Mesendoderm (in vitro differentiated cells): ENCODE results near the gene ANKLE1.

Experiments
- DNase-seq: peaks from one replicate; pipeline ENCODE4 v3.0.0; 2013
- H2AK5ac ChIP-seq: 2 replicates; pipeline ENCODE4 v1.6.1; 2013; ENCODE audit warnings: low read length, inconsistent platforms
- H2BK120ac ChIP-seq: 2 replicates; pipeline ENCODE4 v1.6.1; 2013; ENCODE audit warnings: low read depth, mild to moderate bottlenecking, low read length, moderate library complexity, mixed read lengths
- H2BK15ac ChIP-seq: replicated peaks from 2 replicates; pipeline ENCODE4 v1.6.1; 2013; ENCODE audit warnings: low read depth, mild to moderate bottlenecking, moderate library complexity
- H2BK5ac ChIP-seq: 2 replicates; pipeline ENCODE4 v1.6.1; 2013; ENCODE audit warnings: low read length, inconsistent platforms
- H3K18ac ChIP-seq: 2 replicates; pipeline ENCODE4 v1.6.1; 2013; ENCODE audit warnings: mild to moderate bottlenecking, low read length, mixed read lengths
- H3K23ac ChIP-seq: one replicate; pipeline ENCODE4 v1.6.1; 2013; ENCODE audit warnings: low read length
- H3K27ac ChIP-seq: 2 replicates; pipeline ENCODE4 v1.5.1; 2013; ENCODE audit warnings: low read depth, mild to moderate bottlenecking, inconsistent platforms, low read length, moderate library complexity
- H3K27me3 ChIP-seq: 2 replicates; pipeline ENCODE4 v1.6.1; 2013; ENCODE audit warnings: low read length, control low read depth, mild to moderate bottlenecking, inconsistent platforms; ENCODE audit not compliant: insufficient read depth, poor library complexity
- H3K36me3 ChIP-seq: 2 replicates; pipeline ENCODE4 v1.6.1; 2013; ENCODE audit warnings: low read length, inconsistent platforms; ENCODE audit not compliant: control insufficient read depth, insufficient read depth
- H3K4ac ChIP-seq: one replicate; pipeline ENCODE4 v1.6.1; 2013; ENCODE audit warnings: low read depth, mild to moderate bottlenecking, low read length, moderate library complexity
- H3K4me1 ChIP-seq: 2 replicates; pipeline ENCODE4 v1.6.1; 2013; ENCODE audit warnings: low read depth, low read length, inconsistent platforms; ENCODE audit not compliant: control insufficient read depth
- H3K4me2 ChIP-seq: 2 replicates; pipeline ENCODE4 v1.6.1; 2013; ENCODE audit warnings: low read length
- H3K4me3 ChIP-seq: 2 replicates; pipeline ENCODE4 v1.5.1; 2013; ENCODE audit warnings: mild to moderate bottlenecking, low read length
- H3K56ac ChIP-seq: one replicate; pipeline ENCODE4 v1.6.1; 2013; ENCODE audit warnings: low read length
- H3K79me1 ChIP-seq: 2 replicates; pipeline ENCODE4 v1.6.1; 2013; ENCODE audit warnings: low read length, inconsistent platforms
- H3K79me2 ChIP-seq: 2 replicates; pipeline ENCODE4 v1.6.1; 2013; ENCODE audit warnings: mild to moderate bottlenecking, low read length; ENCODE audit not compliant: control insufficient read depth, insufficient read depth
- H3K9ac ChIP-seq: 2 replicates; pipeline ENCODE4 v1.6.1; 2013; ENCODE audit warnings: low read length, inconsistent platforms
- H4K5ac ChIP-seq: one replicate; pipeline ENCODE4 v1.6.1; 2013; ENCODE audit warnings: low read length
- H4K8ac ChIP-seq: one replicate; pipeline ENCODE4 v1.6.1; 2013; ENCODE audit warnings: low read depth, mild to moderate bottlenecking, control low read depth, low read length, moderate library complexity
- WGBS: extraction: QIAGEN DNeasy Blood & Tissue Kit; methylation state at CpG from one replicate; pipeline ENCODE4 v1.1.7; 2013; ENCODE audit warnings: low lambda C conversion rate, missing lambda C conversion rate; ENCODE audit not compliant: insufficient coverage; ENCODE audit errors: extremely low coverage; 5-methylcytosine and 5-hydroxymethylcytosine counted together

ANKLE1 gene

DNA sequence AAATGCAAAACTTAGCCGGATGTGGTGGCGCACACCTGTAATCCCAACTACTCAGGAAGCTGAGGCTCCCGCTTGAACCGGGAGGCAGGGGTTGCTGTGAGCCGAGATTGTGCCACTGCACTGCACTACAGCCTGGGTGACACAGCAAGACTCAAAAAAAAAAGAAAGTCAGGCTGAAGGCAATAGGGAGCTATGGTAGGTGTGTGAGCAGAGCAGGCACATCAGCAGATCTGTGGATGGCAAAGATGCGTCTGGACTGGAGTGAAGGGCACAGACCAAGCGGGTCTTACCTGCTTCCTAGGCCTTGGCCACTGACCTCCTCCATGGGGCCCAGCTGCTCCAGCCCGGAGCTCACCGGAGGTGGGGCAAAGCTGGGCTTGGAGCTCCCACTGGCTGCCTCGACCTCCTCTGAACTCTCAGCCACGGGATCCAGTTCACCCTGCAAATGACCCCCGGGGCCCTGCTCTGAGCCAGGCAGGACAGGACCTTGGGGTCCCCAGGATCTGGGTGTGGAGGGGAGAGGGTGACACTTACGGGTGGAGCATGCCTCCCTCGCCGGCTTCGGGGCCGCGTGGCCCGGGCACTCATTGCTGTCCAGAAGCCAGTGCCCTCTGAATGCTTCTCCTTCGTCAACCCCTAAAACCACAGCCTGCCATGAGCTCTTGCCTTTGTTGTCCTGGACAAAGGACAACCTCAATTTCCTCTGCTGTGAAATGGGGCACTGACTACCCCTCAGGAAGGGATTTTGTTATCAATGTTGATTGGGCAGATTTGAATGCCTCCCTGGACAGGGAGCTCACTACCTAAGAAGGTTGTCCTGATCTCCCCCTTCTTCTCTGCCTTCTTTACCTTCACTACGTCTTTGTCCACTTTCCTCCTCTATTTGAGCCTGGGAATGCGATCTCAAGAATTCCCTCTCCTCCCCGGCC lies 17.7 kb upstream of the ANKLE1 start:
- H2BK15ac ChIP-seq = no peak overlapping the region
- peaks cover 2% of the 10 kb centered on the region for H3K4me1 ChIP-seq
- H3K79me2 ChIP-seq = peaks cover 3% of the 10 kb centered on the region
- H2AK5ac ChIP-seq = peak overlapping the region; percentile 71
- no peaks in the 10 kb centered on the region for H3K36me3 ChIP-seq
- no CpG with 5 or more reads among the region's 23 CpGs for WGBS
- peak overlapping the region; percentile 61 for H3K9ac ChIP-seq
- no peak overlapping the region for H2BK5ac ChIP-seq
- no peaks in the 10 kb centered on the region for H3K27me3 ChIP-seq
- H4K8ac ChIP-seq = no peak overlapping the region
- no peak overlapping the region for H3K4me3 ChIP-seq
- H4K5ac ChIP-seq = peak overlapping the region; percentile 47
- H3K4ac ChIP-seq = no peak overlapping the region
- H3K79me1 ChIP-seq = no peaks in the 10 kb centered on the region
- H3K4me2 ChIP-seq = no peak overlapping the region
- no peak overlapping the region for H2BK120ac ChIP-seq
- H3K18ac ChIP-seq = peak overlapping the region; percentile 5
- no peak overlapping the region for H3K23ac ChIP-seq
- H3K56ac ChIP-seq = peak overlapping the region; percentile 81
- no peak overlapping the region for H3K27ac ChIP-seq
- DNase-seq = no peak

DNA sequence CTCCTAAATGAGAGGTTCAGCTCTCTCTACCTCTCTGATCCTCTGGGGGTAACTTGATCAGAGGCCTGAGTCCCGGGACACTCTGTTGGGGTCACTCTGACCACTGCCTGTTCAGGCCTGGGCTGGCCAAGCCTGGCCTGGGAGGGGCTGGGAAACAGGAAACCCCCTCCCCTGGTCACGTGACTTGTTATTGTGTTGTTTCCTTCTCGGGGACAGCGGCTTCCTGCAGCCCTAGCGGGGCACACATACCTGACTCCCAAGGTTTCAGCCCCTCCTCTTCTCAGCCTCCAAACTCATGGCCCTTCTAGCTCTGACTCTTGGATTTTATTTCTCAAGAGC lies 17.1 kb upstream of the ANKLE1 start, which contains the start of gene USHBP1:
Gene USHBP1, minus strand, starts transcription at position 105 of the 339 bp plus-strand sequence. CDS start 446 bp downstream, outside the sequence.
- Histone ChIP-seq H3K9ac (peak within 1 kb of the TSS; percentile 61), H2BK120ac (no peak within 1 kb of the TSS), H3K4me1 (peaks cover 2% of the 10 kb centered on the region), H3K23ac (no peak within 1 kb of the TSS), H3K18ac (peak within 1 kb of the TSS; percentile 5), H3K27me3 (no peaks in the 10 kb centered on the region), H3K79me2 (peaks cover 3% of the 10 kb centered on the region), H3K4me2 (no peak within 1 kb of the TSS), H2BK15ac (no peak within 1 kb of the TSS), H3K79me1 (no peaks in the 10 kb centered on the region), H3K4me3 (no peak within 1 kb of the TSS), H3K27ac (no peak within 1 kb of the TSS), H4K5ac (peak within 1 kb of the TSS; percentile 47), H2AK5ac (peak within 1 kb of the TSS; percentile 71), H3K4ac (peak within 1 kb of the TSS; percentile 28), H3K56ac (peak within 1 kb of the TSS; percentile 81), H3K36me3 (no peaks in the 10 kb centered on the region), H4K8ac (no peak within 1 kb of the TSS), H2BK5ac (no peak within 1 kb of the TSS)
- DNase-seq = peak; percentile 74
- WGBS = no CpG with 5 or more reads among the region's 5 CpGs

DNA sequence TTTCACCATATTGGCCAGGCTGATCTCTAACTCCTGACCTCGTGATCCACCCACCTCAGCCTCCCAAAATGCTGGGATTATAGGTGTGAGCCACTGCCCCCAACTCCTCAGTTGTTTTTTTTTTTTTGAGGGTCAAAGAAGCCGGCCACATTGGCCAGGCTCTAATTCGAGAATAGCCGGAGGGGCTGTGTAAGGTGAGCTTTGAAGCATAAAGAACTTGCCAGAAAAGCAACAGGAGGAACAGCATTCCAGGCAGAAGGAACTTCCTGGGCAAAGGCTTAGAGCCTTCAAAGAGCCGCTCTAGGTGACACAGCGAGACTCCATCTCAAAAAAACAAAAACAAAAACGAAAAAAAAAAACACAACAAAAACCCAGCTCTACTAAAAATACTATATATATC lies 15.7 kb upstream of the ANKLE1 start:
- Histone ChIP-seq H3K27me3 (no peaks in the 10 kb centered on the region), H2BK15ac (no peak overlapping the region), H3K36me3 (no peaks in the 10 kb centered on the region), H3K4me1 (peaks cover 2% of the 10 kb centered on the region), H2BK5ac (no peak overlapping the region), H3K23ac (no peak overlapping the region), H3K79me2 (peaks cover 3% of the 10 kb centered on the region), H3K4me2 (no peak overlapping the region), H2AK5ac (no peak overlapping the region), H3K9ac (no peak overlapping the region), H3K79me1 (no peaks in the 10 kb centered on the region), H4K8ac (no peak overlapping the region), H4K5ac (no peak overlapping the region), H2BK120ac (no peak overlapping the region), H3K56ac (no peak overlapping the region), H3K4me3 (no peak overlapping the region), H3K18ac (no peak overlapping the region), H3K27ac (no peak overlapping the region), H3K4ac (no peak overlapping the region)
- WGBS = no CpG with 5 or more reads among the region's 7 CpGs
- DNase-seq = no peak

DNA sequence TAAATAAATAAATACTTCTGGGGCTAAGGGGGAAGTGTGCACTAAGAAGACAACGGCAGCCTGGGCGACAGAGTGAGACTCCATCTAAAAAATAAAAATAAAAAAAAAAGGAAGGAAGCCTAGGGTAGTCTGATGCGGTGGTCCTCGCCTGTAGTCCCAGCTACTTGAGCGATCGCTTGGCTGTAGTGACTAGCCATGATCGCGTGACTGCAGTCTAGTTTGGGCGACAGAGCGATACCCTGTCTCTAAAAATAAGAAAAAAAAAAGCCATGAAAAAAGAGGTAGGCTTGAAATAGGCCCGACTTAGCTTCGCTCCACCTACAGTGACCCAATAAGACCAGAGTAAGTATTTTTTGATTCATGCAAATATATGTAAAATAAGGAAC lies 15.1 kb upstream of the ANKLE1 start:
- H3K27me3 ChIP-seq = no peaks in the 10 kb centered on the region
- no peak overlapping the region for H4K8ac ChIP-seq
- H2BK15ac ChIP-seq = no peak overlapping the region
- no peaks in the 10 kb centered on the region for H3K79me1 ChIP-seq
- WGBS = no CpG with 5 or more reads among the region's 12 CpGs
- H2BK5ac ChIP-seq = no peak overlapping the region
- no peak for DNase-seq
- peaks cover 3% of the 10 kb centered on the region for H3K36me3 ChIP-seq
- H3K9ac ChIP-seq = no peak overlapping the region
- no peak overlapping the region for H3K18ac ChIP-seq
- peaks cover 2% of the 10 kb centered on the region for H3K4me1 ChIP-seq
- no peak overlapping the region for H3K4me3 ChIP-seq
- H3K56ac ChIP-seq = peak overlapping the region; percentile 15
- peaks cover 3% of the 10 kb centered on the region for H3K79me2 ChIP-seq
- no peak overlapping the region for H3K23ac ChIP-seq
- no peak overlapping the region for H2AK5ac ChIP-seq
- no peak overlapping the region for H3K4ac ChIP-seq
- no peak overlapping the region for H3K4me2 ChIP-seq
- H2BK120ac ChIP-seq = no peak overlapping the region
- H4K5ac ChIP-seq = no peak overlapping the region
- no peak overlapping the region for H3K27ac ChIP-seq

DNA sequence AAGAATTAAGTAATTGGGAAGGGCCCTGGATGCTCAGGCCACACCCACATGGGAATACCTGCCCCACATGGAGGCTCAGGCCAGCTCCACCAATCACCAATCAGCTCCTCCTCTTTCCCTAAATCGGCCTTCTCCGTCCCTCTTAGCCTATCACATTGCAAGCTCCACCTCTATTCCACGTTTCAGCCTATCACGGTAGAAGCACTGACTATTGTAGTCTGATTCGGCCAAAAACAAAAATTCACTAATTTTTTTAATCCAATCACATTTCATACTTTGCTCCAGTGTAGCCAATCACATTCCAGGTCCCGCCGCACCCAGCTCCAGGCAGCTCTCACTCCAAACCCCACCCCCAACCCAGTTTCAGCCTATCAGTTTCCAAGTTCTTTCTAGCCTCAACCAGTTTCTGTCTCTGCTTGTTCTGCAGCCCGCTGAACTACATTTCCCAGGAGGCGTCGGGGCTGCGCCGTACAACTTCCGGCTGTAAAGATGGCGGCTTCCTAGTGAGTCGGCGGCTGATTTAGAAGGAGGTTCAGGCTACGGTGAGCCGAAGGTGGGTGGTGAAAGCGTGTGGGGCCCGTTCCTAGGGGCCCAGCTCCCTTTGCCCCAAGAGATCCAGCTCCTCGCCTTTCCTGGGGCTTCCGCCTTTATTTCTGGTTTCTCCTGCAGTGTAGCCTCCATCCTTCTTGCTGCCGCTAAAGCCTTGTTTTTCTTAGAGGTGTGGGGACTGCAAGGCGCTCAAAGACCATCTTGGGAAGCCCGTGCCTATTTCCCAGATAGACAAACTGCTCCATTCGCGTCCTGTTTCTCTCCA lies 14.5 kb upstream of the ANKLE1 start, which contains the start of gene BABAM1:
Gene BABAM1, plus strand, starts transcription at position 469 of the 814 bp plus-strand sequence. CDS start 1,364 bp downstream, outside the sequence.
- peaks cover 3% of the 10 kb centered on the region for H3K79me2 ChIP-seq
- H3K27me3 ChIP-seq = no peaks in the 10 kb centered on the region
- peak within 1 kb of the TSS; percentile 90 for H3K56ac ChIP-seq
- no CpG with 5 or more reads among the region's 27 CpGs for WGBS
- H3K4ac ChIP-seq = peak within 1 kb of the TSS; percentile 73
- peaks cover 2% of the 10 kb centered on the region for H3K4me1 ChIP-seq
- no peak within 1 kb of the TSS for H3K23ac ChIP-seq
- peak within 1 kb of the TSS; percentile 91 for H3K9ac ChIP-seq
- H2BK120ac ChIP-seq = no peak within 1 kb of the TSS
- peak within 1 kb of the TSS; percentile 95 for H3K18ac ChIP-seq
- no peaks in the 10 kb centered on the region for H3K79me1 ChIP-seq
- H2BK15ac ChIP-seq = no peak within 1 kb of the TSS
- no peak within 1 kb of the TSS for H4K5ac ChIP-seq
- H2AK5ac ChIP-seq = no peak within 1 kb of the TSS
- H4K8ac ChIP-seq = peak within 1 kb of the TSS; percentile 94
- no peak within 1 kb of the TSS for H2BK5ac ChIP-seq
- H3K4me2 ChIP-seq = peak within 1 kb of the TSS; percentile 23
- DNase-seq = peak; percentile 100
- H3K27ac ChIP-seq = peak within 1 kb of the TSS; percentile 20
- H3K4me3 ChIP-seq = peak within 1 kb of the TSS; percentile 90
- peaks cover 4% of the 10 kb centered on the region for H3K36me3 ChIP-seq
